ENCODE measurements around the gene MPRIP.
A peak's percentile ranks its signal among the peaks of the same experiment; 100 is the strongest.
"Not testable (repeated sequence)": the region's sequence is repeated elsewhere in the genome, so short reads cannot be mapped to it uniquely, and the experiment has no call there.

The MPRIP gene

GRCh38 chr17:17014748-17015124 lies 27.5 kb upstream of the MPRIP start:
- DNase-seq: not testable (repeated sequence)

DNA sequence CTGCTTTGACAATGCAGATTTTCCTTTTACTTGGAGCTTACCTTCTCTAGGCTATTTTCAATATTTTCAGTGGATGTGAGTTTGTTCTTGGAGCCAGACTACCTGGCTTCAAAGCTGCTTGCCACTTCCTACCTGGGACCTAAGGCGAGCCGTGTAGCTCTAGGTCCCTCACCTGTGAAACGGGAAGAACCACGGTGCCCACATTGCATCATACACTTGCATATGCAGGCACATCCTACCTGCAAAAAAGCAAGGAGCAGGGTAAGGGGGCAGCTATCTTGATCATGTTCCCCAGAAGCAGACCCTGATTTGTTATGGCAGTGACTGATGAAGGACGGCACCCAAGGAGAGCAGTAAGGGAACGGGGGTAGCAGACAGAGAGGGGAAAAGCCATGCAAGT lies 27.0 kb upstream of the MPRIP start:
- DNase-seq: no peak

GRCh38 chr17:17016199-17017197 lies 25.8 kb upstream of the MPRIP start:
- DNase-seq: not testable (repeated sequence)

- no peak for DNase-seq
Measured at GRCh38 chr17:17017343-17018014, 24.8 kb upstream of the MPRIP start.

DNA sequence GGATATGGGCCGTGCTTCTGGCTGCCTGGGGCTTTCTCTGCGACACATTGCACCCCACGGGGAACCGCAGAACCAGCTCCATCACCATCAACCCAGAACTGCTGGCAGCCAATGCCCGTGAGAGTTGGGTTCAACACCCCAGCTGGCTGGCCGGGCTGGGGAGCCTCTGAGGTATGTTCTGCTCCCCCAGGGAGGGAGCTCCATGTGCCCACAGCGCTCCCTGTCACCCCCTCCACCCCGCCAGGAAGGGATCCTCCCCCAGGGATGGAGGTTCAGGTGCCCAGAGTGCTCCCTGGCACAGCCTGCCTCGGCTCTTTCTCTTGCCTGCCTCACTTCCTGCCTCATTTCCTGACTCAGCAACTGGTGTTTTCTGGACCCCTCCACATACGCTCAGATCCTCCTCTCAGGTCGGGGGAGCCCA lies 24.2 kb upstream of the MPRIP start:
- DNase-seq: no peak

- peak; percentile 4 for DNase-seq
Measured at GRCh38 chr17:17018612-17019429, 23.4 kb upstream of the MPRIP start.

- no peak for DNase-seq
Measured at GRCh38 chr17:17019430-17019762, 22.9 kb upstream of the MPRIP start.

GRCh38 chr17:17019891-17020456 lies 22.3 kb upstream of the MPRIP start:
- no peak for DNase-seq

GRCh38 chr17:17020821-17021193 lies 21.4 kb upstream of the MPRIP start:
- no peak for DNase-seq

GRCh38 chr17:17021194-17021863 lies 20.9 kb upstream of the MPRIP start:
- no peak for DNase-seq

DNA sequence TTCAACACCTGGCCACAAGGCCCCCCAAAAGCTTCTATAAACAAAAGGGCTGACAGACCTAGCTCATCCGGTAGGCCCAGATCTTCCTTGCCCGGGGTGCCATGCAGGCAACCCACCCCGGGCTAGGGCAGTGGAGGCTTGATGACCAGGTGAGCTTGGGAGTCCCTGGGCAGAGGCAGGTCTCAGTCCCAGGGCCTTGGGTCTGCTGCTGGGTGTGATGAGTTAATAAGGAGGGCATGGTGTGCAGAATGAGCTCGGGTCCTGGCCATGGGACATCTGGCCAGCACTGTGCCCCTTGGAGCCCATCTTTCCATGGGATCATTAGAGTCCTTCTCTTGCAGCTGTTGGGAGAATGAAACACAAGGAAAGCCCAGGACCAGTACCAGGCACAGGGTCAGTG lies 20.2 kb upstream of the MPRIP start:
- no peak for DNase-seq

DNA sequence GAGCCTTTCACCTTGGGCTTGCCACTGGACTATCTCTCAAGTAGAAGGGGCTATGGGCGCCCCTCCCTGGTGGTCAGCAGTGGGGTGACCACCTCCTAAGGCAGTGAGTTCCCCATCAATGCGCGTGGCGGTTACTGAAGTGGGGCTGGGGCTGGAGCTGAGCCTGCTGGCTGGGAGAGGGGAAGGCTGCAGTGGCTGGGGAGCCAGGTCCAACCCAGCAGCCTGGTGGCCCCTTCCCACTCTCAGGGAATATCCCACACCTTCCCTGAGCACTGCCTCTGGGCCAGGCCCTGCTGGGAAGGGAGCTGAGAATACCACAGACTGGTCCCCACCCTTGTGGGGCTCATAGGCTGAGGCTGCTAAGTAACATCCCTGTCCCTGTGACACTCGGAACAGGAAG lies 19.8 kb upstream of the MPRIP start:
- no peak for DNase-seq

- DNase-seq: no peak
Measured at GRCh38 chr17:17024778-17025300, 17.4 kb upstream of the MPRIP start.

DNA sequence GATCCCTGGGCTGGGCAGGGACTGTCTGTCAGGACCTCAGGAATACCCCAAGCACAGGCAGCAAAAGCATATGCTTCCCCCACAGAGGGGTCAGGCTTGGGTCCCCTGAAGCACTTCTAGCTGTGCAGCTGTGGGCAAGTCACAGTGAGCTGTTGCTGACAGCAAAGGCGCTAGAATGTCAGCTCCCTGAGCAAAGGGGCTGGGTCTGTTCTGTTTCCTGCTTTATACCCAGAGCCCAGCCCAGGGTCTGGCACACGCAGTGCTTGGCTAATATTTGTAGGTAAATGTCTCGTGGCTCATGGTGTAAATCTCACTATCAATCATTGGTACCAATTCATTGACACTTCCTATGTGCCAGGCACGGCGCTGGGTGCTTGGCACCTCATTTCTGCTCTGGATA lies 16.6 kb upstream of the MPRIP start:
- no peak for DNase-seq

DNA sequence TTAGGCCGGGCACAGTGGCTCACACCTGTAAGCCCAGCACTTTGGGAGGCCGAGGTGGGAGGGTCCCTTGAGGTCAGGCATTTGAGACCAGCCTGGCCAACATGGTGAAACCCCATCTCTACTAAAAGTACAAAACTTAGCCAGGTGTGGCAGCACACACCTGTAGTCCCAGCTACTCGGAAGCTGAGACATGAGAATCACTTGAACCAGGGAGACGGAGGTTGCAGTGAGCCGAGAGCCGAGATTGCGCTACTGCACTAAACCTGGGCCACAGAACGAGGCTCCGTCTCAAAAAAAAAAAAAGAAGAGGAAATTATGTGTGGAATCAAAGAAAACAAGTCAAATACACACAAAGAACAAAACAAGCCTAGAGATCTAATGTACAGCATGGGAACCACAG lies 16.1 kb upstream of the MPRIP start:
- no peak for DNase-seq

- DNase-seq: no peak
Measured at GRCh38 chr17:17027442-17028058, 14.7 kb upstream of the MPRIP start.

DNA sequence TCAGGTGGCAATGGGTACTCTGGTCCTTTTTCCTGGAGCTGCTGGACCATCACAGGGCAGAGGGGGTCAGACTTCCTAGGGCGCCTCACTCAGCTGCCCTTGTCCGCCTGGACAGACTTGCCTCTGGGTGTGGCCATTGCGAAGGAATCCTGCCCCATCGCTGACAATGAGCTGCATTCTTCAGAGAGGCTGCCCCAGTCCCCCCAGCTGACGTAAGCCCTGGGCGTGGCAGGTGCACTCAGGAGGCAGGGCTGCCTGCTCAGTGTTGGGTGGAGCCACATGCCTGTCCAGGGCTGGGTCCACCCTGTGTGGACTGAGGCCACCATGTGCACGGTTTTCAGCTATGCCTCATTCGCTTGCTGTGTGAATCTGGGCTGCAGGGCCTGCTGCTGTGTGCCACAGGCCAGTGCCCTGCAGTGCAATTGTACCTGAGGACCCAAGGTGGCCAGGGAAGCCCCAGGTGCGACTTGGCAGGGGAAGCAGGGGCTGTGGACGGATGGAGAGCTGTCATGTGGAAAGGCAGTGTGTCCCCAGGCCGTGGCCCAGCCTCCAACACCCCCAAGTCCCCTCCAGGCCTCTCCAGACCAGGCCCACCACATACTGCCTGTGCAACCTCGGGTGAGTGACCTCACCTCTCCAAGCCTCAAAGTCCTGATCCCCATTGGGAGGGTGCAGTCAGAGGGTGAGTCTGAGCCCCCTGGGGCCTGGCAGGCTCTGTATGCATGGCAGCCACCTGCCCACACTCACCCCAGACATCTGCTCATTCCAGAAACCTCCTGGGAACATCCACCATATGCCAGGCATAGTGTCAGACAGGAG lies 14.0 kb upstream of the MPRIP start:
- no peak for DNase-seq

DNA sequence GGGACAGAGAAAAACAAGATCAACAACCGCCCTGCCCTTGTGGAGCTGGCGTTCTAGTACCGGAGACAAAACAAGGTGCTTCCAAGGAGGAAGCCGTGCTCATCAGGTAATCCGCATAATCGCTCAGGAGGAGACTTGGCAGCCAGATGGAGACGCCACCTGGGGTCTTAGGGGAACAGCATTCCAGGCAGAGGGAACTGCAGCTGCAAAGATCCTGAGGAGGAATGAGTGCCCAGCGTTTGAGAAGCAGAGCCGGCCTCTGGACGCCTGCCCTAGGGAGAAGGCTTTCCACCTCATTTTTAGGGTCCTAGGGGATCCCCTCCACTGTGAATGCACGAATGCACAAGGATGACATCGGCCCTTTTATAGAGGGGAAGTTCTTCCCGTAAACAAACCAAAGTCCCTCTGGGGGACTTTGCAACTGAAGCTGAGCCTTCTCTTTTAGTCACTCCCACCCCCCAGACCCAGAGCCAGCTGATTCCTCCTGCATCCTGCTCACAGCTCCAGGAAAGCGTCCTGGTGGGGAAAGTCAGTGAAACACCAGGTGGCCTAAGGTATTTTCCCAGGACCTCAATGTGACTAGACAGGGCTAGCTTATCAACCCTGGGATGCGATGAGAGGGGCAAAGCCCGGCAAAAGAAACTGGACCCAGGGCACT lies 13.2 kb upstream of the MPRIP start:
- DNase-seq: no peak

DNA sequence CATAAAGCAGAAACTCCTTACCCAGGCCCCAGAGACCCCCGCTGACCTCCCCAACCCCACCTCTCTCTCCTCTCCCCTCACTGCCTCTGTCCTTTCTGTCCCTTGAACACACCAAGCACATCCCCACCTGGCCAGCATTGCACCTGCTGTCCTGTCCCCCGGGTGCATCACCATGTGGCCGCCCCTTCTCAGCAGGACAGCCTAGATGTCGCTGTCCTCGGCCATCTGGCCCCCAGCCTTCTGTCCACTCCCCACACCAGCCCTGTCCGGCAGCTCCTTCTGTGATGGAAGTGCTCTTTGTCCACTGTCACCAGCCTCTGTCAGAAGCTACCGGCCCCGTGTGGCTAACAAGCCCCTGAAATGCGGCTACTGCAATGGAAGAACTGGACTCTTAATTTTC lies 12.3 kb upstream of the MPRIP start:
- no peak for DNase-seq

DNA sequence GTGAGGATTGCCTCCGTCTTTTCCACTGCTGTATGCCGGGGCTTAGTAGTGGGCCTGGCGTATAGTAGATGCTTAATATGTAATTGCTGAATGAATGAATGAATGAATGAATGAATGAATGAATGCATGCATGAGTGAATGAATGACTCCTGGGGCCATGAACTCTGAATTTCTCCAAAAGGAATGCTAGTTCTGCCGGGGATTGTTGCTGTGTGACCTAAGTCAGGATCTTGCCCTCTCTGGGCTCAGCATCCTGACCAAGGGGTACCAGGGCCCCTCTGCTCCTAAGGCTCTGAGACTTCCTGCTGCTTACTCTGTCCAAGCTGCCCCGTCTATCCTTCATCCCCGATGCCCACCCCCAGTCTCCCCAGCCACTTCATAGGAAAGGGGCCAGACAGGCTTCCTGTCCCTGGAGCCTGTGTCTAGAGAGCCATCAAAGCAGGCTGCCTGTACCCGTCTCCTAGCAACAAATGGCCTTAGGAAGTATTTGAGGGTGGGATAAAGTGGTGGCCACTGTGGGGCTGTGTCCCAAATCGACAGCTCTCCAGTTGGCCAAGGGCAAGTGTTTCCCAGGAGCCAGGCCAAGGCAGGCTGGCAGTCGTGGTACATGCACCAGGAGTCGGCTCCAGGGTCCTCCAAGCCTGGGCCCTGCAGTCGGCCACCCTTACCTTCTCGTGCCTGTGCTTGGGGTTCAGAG lies 11.6 kb upstream of the MPRIP start:
- DNase-seq: no peak

All from DMS79 treated with DMSO at 0.1 percent for 48 hours (cell line).